ENCODE data around the gene SLC16A2.
A peak's percentile ranks its signal among the peaks of the same experiment; 100 is the strongest.

The SLC16A2 gene

DNA sequence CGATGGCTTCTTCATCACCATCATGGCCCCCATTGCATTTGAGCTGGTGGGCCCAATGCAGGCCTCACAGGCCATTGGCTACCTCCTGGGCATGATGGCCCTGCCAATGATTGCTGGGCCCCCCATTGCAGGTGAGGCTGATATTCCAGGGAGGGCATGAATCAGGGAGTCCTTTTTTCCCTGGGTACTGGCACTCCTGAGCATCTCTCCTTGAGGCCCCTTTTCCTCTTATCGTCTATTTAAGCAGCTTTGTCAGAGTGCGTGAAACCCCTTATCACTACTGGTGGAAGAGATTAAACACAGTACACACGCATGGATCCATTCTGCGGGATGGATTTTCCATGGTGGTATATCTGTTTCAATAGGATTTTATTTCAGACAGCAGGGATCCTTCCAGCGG, 108.0 kb downstream of the SLC16A2 start:
- Histone ChIP-seq H3K4me2 (ENCODE audit: insufficient read depth, low read length, poor library complexity, severe bottlenecking) (no peak overlapping the region), H3K14ac (ENCODE audit: low read length) (no peak overlapping the region), H2BK120ac (ENCODE audit: low read depth, low read length) (no peak overlapping the region), H3K4me1 (ENCODE audit: control insufficient read depth in 2 of 2, insufficient read depth in 1 of 2, low read depth in 1 of 2, low read length in 2 of 2) (peaks cover 0 to 1% of the 10 kb centered on the region in 2 donors), H2BK5ac (ENCODE audit: low read length) (no peak overlapping the region), H3K9ac (ENCODE audit: low read depth, low read length, poor library complexity) (no peak overlapping the region), H4K91ac (ENCODE audit: low read depth, low read length, poor library complexity) (no peak overlapping the region), H3K79me1 (ENCODE audit: low read depth, low read length) (no peaks in the 10 kb centered on the region), H3K18ac (ENCODE audit: low read length) (no peak overlapping the region), H2BK12ac (ENCODE audit: low read length) (no peak overlapping the region), H2AFZ (ENCODE audit: low read length) (no peak overlapping the region), H3K4me3 (ENCODE audit: low read length in 2 of 2) (no peak overlapping the region), H3K27ac (replicated peaks; ENCODE audit: low read length) (no peak overlapping the region), H4K8ac (ENCODE audit: low read depth, low read length) (no peak overlapping the region), H3K27me3 (ENCODE audit: control insufficient read depth in 3 of 3, insufficient read depth in 3 of 3, low read depth in 1 of 3, low read length in 3 of 3) (no peaks in the 10 kb centered on the region), H2AK5ac (ENCODE audit: low read depth, low read length) (no peak overlapping the region), H3K4ac (ENCODE audit: low read length) (no peak overlapping the region), H3K9me3 (replicated peaks in 1 of 2; ENCODE audit: control insufficient read depth in 2 of 2, insufficient read depth in 1 of 2, low read depth in 1 of 2, low read length in 2 of 2) (no peaks in the 10 kb centered on the region), H3K23ac (ENCODE audit: low read depth, low read length, poor library complexity) (no peak overlapping the region), H2BK15ac (ENCODE audit: low read length) (no peak overlapping the region), H3K36me3 (replicated peaks in 1 of 2; ENCODE audit: control insufficient read depth in 2 of 2, insufficient read depth in 2 of 2, low read length in 2 of 2) (peaks cover 0 to 10% of the 10 kb centered on the region in 2 donors)
- DNase-seq (ENCODE audit: low spot score): no peak
- WGBS, 2 donors (ENCODE audit: extremely low coverage in 2 of 2, insufficient read length in 2 of 2, insufficient replicate concordance in 1 of 2): no CpG with 5 or more reads among the region's 6 CpGs

DNA sequence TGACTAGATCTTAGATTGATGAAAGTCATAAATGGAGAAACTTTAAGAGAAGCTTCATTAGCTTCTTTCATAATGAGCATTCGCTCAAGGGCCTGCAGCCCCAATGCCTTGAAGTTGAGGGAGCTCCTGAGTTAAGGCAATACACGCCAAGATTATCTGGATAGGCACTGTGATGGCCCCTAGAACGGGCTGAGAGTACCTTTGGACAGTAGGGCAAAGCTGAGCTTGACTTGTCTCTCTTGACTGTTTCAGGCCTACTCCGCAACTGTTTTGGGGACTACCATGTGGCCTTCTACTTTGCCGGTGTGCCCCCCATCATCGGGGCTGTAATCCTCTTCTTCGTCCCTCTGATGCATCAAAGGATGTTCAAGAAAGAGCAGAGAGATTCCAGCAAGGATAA, 109.8 kb downstream of the SLC16A2 start:
- Histone ChIP-seq H2AK5ac (ENCODE audit: low read depth, low read length) (no peak overlapping the region), H3K36me3 (replicated peaks in 1 of 2; ENCODE audit: control insufficient read depth in 2 of 2, insufficient read depth in 2 of 2, low read length in 2 of 2) (peaks cover 0 to 6% of the 10 kb centered on the region in 2 donors), H4K91ac (ENCODE audit: low read depth, low read length, poor library complexity) (no peak overlapping the region), H3K4ac (ENCODE audit: low read length) (no peak overlapping the region), H3K9ac (ENCODE audit: low read depth, low read length, poor library complexity) (no peak overlapping the region), H3K4me2 (ENCODE audit: insufficient read depth, low read length, poor library complexity, severe bottlenecking) (no peak overlapping the region), H2BK5ac (ENCODE audit: low read length) (no peak overlapping the region), H3K4me1 (ENCODE audit: control insufficient read depth in 2 of 2, insufficient read depth in 1 of 2, low read depth in 1 of 2, low read length in 2 of 2) (peaks cover 0 to 3% of the 10 kb centered on the region in 2 donors), H2AFZ (ENCODE audit: low read length) (no peak overlapping the region), H3K27me3 (ENCODE audit: control insufficient read depth in 3 of 3, insufficient read depth in 3 of 3, low read depth in 1 of 3, low read length in 3 of 3) (no peaks in the 10 kb centered on the region), H3K18ac (ENCODE audit: low read length) (no peak overlapping the region), H3K23ac (ENCODE audit: low read depth, low read length, poor library complexity) (no peak overlapping the region), H3K27ac (replicated peaks; ENCODE audit: low read length) (no peak overlapping the region), H3K9me3 (replicated peaks in 1 of 2; ENCODE audit: control insufficient read depth in 2 of 2, insufficient read depth in 1 of 2, low read depth in 1 of 2, low read length in 2 of 2) (no peaks in the 10 kb centered on the region), H3K14ac (ENCODE audit: low read length) (no peak overlapping the region), H3K4me3 (ENCODE audit: low read length in 2 of 2) (no peak overlapping the region), H2BK15ac (ENCODE audit: low read length) (no peak overlapping the region), H3K79me1 (ENCODE audit: low read depth, low read length) (no peaks in the 10 kb centered on the region), H2BK120ac (ENCODE audit: low read depth, low read length) (no peak overlapping the region), H4K8ac (ENCODE audit: low read depth, low read length) (no peak overlapping the region), H2BK12ac (ENCODE audit: low read length) (no peak overlapping the region)
- no CpG with 5 or more reads among the region's 7 CpGs for WGBS, 2 donors (ENCODE audit: extremely low coverage in 2 of 2, insufficient read length in 2 of 2, insufficient replicate concordance in 1 of 2)
- no peak for DNase-seq (ENCODE audit: low spot score)

DNA sequence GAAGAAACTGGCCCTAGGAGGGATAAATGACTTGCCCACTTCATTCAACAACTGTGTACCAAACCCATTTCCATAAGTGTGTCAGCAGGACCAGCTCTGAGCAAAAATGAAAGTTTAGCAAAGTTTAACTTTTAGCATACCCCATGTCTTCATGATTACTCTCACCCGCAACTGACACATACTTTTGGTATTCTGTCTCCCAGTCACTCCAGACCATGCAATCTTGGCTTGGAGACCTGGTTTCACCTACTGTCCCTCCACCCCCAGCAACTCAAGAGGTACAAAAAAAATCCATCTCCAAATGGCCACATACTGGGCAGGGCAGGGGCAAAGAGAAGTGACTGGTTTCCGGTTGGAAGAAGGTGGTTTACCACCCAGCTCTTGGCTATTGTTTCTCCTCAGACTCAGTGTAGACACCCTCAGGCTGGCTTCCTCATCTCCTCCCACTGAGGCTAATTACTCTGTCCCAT, 113.3 kb downstream of the SLC16A2 start:
- Histone ChIP-seq H3K18ac (ENCODE audit: low read length) (no peak overlapping the region), H3K9me3 (replicated peaks in 1 of 2; ENCODE audit: control insufficient read depth in 2 of 2, insufficient read depth in 1 of 2, low read depth in 1 of 2, low read length in 2 of 2) (no peaks in the 10 kb centered on the region), H3K23ac (ENCODE audit: low read depth, low read length, poor library complexity) (no peak overlapping the region), H3K4me3 (ENCODE audit: low read length in 2 of 2) (no peak overlapping the region), H2AFZ (ENCODE audit: low read length) (no peak overlapping the region), H2AK5ac (ENCODE audit: low read depth, low read length) (no peak overlapping the region), H3K27me3 (ENCODE audit: control insufficient read depth in 3 of 3, insufficient read depth in 3 of 3, low read depth in 1 of 3, low read length in 3 of 3) (no peaks in the 10 kb centered on the region), H2BK12ac (ENCODE audit: low read length) (no peak overlapping the region), H3K4ac (ENCODE audit: low read length) (no peak overlapping the region), H2BK5ac (ENCODE audit: low read length) (no peak overlapping the region), H2BK15ac (ENCODE audit: low read length) (no peak overlapping the region), H4K8ac (ENCODE audit: low read depth, low read length) (no peak overlapping the region), H2BK120ac (ENCODE audit: low read depth, low read length) (no peak overlapping the region), H3K4me2 (ENCODE audit: insufficient read depth, low read length, poor library complexity, severe bottlenecking) (no peak overlapping the region), H3K27ac (replicated peaks; ENCODE audit: low read length) (no peak overlapping the region), H3K4me1 (ENCODE audit: control insufficient read depth in 2 of 2, insufficient read depth in 1 of 2, low read depth in 1 of 2, low read length in 2 of 2) (peaks cover 0 to 6% of the 10 kb centered on the region in 2 donors), H3K79me1 (ENCODE audit: low read depth, low read length) (no peaks in the 10 kb centered on the region), H3K36me3 (replicated peaks in 1 of 2; ENCODE audit: control insufficient read depth in 2 of 2, insufficient read depth in 2 of 2, low read length in 2 of 2) (peaks cover 0 to 6% of the 10 kb centered on the region in 2 donors), H3K9ac (ENCODE audit: low read depth, low read length, poor library complexity) (no peak overlapping the region), H3K14ac (ENCODE audit: low read length) (no peak overlapping the region), H4K91ac (ENCODE audit: low read depth, low read length, poor library complexity) (no peak overlapping the region)
- no CpG with 5 or more reads among the region's 2 CpGs for WGBS, 2 donors (ENCODE audit: extremely low coverage in 2 of 2, insufficient read length in 2 of 2, insufficient replicate concordance in 1 of 2)
- no peak for DNase-seq (ENCODE audit: low spot score)

DNA sequence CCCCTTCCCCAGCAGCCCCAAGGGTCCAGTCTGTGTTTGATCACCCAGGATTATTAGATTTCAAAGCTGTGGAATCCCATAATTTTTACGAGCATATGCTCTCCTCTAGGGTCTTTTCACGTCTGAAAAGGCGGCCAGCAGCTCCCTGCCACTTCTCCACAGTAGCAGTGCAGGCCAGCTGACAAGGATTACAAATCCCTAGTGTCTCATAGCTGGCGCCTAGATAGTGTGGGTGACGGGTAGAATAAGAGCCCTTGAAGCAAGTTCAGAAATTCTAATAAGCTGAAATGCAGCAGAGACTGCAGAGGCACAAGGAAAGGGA, 113.8 kb downstream of the SLC16A2 start:
- no peaks in the 10 kb centered on the region for H3K79me1 ChIP-seq (ENCODE audit: low read depth, low read length)
- H4K91ac ChIP-seq (ENCODE audit: low read depth, low read length, poor library complexity): no peak overlapping the region
- H3K14ac ChIP-seq (ENCODE audit: low read length): no peak overlapping the region
- H2BK5ac ChIP-seq (ENCODE audit: low read length): no peak overlapping the region
- H3K9me3 ChIP-seq (replicated peaks in 1 of 2; ENCODE audit: control insufficient read depth in 2 of 2, insufficient read depth in 1 of 2, low read depth in 1 of 2, low read length in 2 of 2): no peaks in the 10 kb centered on the region
- H2AK5ac ChIP-seq (ENCODE audit: low read depth, low read length): no peak overlapping the region
- H2BK12ac ChIP-seq (ENCODE audit: low read length): no peak overlapping the region
- no peak overlapping the region for H3K4me3 ChIP-seq (ENCODE audit: low read length in 2 of 2)
- H3K27ac ChIP-seq (replicated peaks; ENCODE audit: low read length): peak overlapping the region; percentile 19
- H2BK15ac ChIP-seq (ENCODE audit: low read length): no peak overlapping the region
- no peak overlapping the region for H4K8ac ChIP-seq (ENCODE audit: low read depth, low read length)
- no peak overlapping the region for H3K4me2 ChIP-seq (ENCODE audit: insufficient read depth, low read length, poor library complexity, severe bottlenecking)
- H3K9ac ChIP-seq (ENCODE audit: low read depth, low read length, poor library complexity): no peak overlapping the region
- no CpG with 5 or more reads among the region's 5 CpGs for WGBS, 2 donors (ENCODE audit: extremely low coverage in 2 of 2, insufficient read length in 2 of 2, insufficient replicate concordance in 1 of 2)
- no peak overlapping the region for H3K23ac ChIP-seq (ENCODE audit: low read depth, low read length, poor library complexity)
- no peak overlapping the region for H3K4ac ChIP-seq (ENCODE audit: low read length)
- no peak overlapping the region for H2AFZ ChIP-seq (ENCODE audit: low read length)
- peaks cover 0 to 6% of the 10 kb centered on the region in 2 donors for H3K4me1 ChIP-seq (ENCODE audit: control insufficient read depth in 2 of 2, insufficient read depth in 1 of 2, low read depth in 1 of 2, low read length in 2 of 2)
- no peak for DNase-seq (ENCODE audit: low spot score)
- no peak overlapping the region for H3K18ac ChIP-seq (ENCODE audit: low read length)
- H3K36me3 ChIP-seq (replicated peaks in 1 of 2; ENCODE audit: control insufficient read depth in 2 of 2, insufficient read depth in 2 of 2, low read length in 2 of 2): peaks cover 0 to 6% of the 10 kb centered on the region in 2 donors
- no peak overlapping the region for H2BK120ac ChIP-seq (ENCODE audit: low read depth, low read length)
- no peaks in the 10 kb centered on the region for H3K27me3 ChIP-seq (ENCODE audit: control insufficient read depth in 3 of 3, insufficient read depth in 3 of 3, low read depth in 1 of 3, low read length in 3 of 3)

All from neuronal stem cell (in vitro differentiated cells).